Measurements from ENCODE around the gene NOD2.

NOD2 gene

DNA sequence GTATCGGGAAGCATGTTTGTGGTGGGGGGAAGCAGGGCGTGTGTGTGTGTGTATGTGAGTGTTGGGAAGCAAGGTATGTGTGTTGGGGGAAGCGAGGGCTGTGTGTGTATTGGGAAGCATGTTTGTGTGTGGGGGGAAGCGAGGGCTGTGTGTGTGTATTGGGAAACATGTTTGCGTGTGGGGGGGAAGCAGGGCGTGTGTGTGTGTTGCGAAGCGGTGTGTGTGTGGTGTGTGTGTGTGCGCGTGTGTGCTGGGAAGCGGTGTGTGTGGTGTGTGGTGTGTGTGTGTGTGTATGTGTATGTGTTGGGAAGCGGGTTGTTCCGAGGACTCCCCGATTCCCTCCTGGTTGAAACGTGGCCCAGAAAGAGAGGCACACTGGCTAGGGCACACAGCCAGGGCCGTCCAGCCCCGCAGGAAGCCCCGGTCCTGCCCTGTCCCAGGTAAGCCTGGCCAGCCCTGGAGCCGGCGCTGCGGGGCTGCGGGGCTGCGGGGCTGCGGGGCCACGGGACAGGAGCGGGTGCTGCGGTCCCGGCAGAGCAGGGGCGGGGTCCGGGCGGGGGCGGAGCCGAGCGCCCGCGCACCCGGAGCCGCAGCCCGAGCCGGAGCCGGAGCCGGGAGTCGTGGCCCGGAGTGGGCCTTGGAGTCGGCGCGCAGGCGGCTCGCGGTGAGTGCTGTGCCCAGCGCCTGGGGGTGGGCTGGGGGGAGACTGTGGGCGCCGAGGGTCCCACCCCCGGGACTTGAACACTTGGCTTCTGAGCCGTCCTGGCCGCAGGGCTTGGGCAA, at the start of gene NOD2:
Gene NOD2, plus strand, starts transcription at position 608 of the 783 bp plus-strand sequence. CDS start 5,890 bp downstream, outside the sequence.
- no peak within 1 kb of the TSS for H3K4me3 ChIP-seq (ENCODE audit: low read depth, low read length)

DNA sequence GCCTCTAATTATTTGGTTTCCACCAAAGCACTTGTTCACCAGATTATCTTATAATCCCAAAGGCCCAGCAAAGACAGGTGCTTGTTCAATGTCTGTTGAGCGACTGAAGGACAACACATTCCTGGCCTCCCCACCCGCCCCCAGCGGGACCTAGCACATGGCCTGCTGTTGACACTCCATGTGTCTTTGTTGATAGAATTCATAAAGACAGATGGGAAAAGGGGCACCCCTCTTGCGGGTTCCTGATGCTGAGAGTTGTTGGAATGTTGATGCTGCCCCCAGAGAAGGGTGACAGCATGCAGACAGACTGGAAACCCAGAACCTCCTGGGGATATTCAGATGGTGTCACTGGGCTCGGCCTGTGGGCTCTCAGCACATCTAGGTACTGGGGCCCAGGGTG, 49.2 kb upstream of the NOD2 start:
- no peak overlapping the region for H3K4me3 ChIP-seq (ENCODE audit: low read depth, low read length)

DNA sequence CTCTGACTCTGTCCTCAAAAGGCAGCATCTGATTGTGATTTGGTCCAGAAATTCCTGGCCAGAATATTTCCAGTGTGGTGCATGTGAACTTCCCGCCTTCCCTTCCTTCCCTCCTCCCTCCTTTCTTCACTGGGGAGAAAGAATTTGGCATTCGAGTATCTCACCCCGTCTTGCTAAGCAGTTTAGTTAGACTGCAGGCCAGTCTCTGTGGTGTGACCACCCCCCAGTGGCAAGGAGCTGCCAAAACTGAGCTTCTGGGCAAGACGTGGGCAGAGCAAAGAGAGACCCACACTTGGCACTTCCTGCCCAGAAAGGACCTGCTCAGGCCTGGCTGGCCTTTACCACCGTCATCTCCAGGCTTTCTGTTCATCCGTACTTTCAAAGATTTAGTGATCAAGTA, 48.7 kb upstream of the NOD2 start:
- H3K4me3 ChIP-seq (ENCODE audit: low read depth, low read length), result no peak overlapping the region

DNA sequence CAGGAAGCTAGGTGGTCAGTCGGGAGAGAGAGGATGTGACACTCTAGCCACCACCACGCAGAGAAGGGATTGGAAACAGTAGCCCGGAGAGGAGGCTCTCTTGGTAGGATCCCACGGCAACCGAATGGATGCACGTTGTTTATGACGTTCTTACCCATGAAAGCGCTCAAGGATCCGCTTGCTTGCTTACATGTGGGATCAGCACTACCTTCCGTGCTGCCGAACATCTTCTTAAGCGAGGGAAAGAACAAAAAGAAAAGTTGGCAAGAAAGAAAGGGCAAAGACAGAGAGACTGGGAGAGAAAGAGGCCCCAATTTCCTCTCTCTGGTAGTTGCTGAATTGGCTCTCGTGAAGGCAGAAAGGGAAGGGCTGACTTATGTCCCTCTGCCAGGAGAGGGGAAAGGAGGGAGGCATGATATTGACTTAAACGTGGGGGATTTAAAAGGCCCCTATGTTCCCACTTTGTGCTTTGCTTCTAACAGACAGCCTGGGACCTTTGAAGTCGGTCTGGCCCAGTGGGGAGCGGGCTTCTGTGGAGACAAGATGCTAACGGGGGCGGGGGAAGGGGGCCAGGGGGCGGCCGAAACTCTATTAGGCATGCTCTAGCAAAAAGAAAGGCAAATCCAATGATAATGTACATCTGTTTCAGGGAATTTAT, 47.7 kb upstream of the NOD2 start:
- H3K4me3 ChIP-seq (ENCODE audit: low read depth, low read length), result no peak overlapping the region

DNA sequence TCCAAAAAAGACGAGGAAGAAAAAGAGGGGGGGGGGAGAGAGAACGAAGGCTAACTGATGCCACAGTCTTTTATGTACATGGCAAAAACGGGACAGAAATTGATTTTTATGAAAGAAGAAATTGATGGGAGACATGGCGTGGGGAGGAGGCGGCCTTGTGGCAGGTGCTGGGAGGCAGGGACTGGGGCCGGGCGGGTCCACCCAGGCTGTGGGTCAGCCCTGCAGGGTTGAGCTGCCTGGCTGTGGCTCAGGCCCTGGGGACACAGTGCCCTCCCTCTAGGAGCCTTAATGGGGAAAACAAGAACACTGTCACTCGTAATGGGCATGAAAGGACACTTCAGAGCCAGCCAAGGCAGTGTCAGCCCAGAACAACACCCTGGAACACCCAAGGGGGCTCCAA, 47.1 kb upstream of the NOD2 start:
- H3K4me3 ChIP-seq (ENCODE audit: low read depth, low read length), result no peak overlapping the region

DNA sequence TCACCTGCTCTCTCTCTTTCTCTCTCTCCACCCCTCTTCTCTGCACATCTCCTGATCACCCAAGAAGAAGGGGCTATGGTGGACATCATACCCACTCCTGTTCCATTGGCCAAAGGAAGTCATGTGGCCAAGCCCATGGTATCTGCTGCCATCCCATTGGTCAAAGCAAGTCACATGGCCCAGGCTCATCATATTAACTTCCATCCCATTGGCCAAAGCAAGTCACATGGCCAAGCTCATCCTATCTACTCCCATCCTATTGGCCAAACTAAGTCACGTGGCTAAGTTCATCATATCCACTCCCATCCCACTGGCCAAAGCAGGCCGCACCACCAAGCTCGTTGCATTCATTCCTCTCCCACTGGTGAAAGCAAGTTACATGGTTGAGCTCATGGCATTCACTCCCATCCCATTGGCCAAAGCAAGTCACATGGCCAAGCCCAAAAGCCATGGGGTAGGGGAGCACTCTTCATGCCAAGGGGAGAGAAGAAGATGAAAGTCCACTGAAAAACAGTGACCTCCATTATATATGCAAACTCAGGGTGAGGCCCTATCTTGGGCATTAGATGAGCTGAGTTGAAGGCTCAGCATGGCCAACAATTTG, 41.5 kb upstream of the NOD2 start:
- no peak overlapping the region for H3K4me3 ChIP-seq (ENCODE audit: low read depth, low read length)

DNA sequence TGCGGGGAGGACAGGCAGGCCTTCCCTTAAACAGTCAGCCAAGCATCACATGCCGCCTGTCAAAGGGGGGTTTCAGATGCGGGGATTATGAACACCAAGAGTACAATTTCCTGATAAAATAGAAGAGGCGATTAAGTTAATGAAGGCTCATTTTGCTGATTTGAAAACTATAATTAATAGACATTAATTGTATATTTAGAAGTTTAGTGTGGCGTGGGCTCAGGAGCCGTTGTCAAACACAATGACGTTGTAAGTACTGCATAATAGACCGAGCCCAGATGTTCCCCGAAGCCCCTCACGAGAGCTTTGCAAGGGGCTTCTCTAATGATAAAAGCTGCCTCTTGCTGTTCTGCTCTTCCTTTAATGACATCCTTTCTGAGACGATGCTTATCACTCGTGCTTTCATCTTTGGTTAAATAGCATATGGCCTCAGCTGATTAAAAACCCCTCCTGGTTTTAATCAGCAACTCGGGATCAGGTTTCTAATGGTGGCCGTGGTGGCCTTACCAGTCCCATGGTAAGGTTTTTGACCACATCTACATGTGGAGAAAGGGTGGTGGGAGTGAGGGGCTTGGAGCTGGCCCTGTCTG, 40.5 kb upstream of the NOD2 start:
- H3K4me3 ChIP-seq (ENCODE audit: low read depth, low read length), result no peak overlapping the region

DNA sequence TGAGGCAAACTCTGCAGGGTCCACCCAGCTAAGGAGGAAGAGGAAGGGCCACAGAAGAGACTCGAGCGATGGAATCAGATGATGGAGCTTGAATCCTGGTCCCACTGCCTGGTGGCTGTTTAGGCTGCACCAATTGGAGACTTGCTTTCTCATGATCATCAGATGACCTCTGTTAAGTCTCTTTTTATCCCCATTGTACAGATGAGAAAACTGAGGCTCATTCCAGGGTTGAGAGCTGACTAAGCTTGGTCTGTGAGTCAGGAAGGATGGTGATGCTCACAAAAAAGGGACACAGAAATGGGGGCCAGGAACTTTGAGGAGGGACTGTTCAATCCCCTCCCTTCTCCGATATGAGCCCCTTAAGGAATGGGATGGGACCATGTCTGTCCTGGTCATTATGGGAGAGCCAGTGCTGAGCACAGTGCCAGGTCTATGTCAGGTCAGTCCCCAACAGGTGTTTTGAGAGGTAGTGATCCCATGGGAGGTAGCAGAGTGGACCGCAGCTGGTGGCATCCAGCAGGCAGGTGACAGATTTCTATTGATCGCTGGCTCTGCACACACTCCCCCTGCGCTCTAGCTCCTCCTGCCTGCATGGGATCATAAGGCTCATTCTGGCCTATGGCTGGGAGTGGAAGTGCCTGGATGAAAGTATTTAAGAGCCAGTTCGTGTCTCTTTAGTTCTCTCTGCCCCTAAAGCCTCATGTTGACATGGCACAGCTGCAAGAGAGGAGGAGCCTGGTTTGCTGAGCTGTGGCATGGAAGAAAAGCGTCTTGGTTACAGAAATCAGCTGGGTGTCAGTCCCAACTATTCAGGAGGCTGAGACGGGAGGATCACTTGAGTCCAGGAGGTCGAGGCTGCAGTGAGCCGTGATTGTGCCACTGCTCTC, 39.5 kb upstream of the NOD2 start:
- H3K4me3 ChIP-seq (ENCODE audit: low read depth, low read length), result no peak overlapping the region

DNA sequence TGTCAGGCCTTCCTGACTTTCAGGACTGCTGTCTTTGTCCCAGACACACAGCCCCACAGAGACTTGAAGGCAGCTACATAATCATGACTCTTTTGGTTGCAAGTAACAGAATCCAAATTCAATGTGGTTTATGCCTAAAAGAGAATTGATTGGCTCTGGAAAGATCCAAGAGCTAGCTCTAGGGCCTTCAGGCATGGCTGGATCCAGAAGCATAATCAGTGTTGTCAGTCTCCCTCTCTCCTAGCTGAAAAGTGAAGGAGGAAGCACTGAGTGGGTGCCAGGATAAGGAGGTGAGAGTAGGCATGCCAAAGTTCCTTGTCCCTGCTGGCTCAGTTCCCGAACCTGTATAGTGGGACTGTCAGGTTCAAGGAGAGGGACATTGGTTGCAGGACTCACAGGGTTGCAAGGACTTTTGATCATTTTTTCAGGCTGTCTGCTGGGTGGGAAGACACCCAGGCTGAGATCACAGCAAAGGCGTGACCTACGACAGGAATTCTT, 37.8 kb upstream of the NOD2 start:
- H3K4me3 ChIP-seq (ENCODE audit: low read depth, low read length), result no peak overlapping the region

DNA sequence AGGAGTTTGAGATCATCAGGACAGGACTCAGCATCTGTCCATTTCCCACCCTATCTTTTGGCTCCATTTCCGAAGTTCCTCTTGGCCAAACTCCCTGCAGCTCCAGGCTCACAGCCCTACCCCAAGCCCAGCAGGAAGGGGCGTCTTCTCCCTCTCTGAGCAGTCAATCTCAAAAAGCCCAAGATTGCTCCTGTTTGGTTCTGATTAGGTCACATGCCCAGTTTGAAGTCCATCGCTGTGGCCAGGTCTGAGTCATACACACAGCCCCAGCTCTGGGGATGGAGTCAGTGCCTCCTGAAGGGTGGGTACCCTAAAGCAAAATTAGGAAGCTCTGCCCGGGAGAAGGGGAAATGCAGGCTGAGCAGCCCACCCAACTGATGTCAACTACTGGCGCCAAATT, 36.2 kb upstream of the NOD2 start:
- no peak overlapping the region for H3K4me3 ChIP-seq (ENCODE audit: low read depth, low read length)

DNA sequence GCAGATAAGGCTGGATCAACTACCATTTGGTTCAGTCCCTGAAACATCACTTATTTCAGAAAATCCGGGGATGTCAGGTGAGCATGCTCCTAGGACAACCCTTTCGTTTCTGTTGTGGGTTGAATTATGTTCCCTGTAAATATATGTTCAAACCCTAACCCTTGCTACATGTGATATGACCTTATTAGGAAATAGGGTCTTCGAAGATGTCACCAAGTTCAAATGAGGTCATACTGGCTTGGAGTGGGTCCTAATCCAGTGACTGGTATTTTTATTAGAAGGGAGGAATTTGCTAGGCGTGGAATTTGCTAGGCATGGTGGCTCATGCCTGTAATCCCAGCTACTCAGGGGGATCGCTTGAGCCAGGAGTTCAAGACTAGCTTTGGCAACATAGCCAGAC, 33.6 kb upstream of the NOD2 start:
- H3K4me3 ChIP-seq (ENCODE audit: low read depth, low read length), result no peak overlapping the region

DNA sequence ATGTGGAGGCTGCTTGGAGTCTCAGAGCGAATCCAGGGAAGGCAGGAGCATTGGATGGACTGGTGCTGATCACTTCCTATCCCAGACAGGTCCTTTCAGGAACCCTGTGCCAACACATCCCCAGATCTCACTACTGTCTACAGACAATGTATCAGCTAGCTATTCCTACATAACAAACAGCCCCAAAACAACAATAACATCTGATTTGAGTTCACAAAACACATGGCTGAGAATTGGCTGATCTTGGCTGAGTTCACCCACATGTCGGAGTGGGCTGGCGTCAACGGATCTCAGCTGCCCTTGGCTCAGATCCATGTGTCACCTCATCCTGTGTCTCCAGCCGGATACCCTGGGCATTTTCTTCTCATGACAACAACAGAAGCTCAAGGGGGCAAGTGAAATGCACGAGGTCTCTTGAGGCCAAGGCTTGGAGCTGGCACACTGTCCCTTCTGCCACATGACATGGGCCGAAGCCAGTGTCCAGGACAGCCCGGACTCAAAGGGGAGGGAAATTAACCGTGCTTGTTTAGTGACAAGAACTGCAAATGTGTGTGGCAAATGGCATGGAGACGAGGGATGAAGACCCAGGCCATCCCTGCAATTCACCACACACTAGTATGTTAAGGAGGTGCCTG, 31.0 kb upstream of the NOD2 start:
- no peak overlapping the region for H3K4me3 ChIP-seq (ENCODE audit: low read depth, low read length)

DNA sequence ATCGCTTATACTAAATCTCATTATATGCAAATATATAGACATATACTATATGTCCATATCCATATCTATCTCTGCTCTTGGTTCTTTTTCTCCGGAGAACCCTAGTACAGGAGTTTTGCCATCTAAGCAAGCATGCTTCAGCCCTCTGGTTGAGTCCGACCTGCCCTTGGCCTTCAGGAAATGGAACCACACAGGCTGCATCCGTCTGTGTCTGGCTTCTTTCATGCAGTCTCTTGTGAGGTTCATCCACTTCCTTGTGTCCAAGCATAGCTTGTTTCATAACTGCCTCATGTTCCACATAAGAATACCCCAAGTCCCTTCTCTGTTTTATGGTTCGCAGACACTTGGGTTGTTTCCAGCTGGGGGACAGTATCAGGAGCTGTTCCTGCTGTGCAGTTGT, 29.1 kb upstream of the NOD2 start:
- H3K4me3 ChIP-seq (ENCODE audit: low read depth, low read length), result no peak overlapping the region

DNA sequence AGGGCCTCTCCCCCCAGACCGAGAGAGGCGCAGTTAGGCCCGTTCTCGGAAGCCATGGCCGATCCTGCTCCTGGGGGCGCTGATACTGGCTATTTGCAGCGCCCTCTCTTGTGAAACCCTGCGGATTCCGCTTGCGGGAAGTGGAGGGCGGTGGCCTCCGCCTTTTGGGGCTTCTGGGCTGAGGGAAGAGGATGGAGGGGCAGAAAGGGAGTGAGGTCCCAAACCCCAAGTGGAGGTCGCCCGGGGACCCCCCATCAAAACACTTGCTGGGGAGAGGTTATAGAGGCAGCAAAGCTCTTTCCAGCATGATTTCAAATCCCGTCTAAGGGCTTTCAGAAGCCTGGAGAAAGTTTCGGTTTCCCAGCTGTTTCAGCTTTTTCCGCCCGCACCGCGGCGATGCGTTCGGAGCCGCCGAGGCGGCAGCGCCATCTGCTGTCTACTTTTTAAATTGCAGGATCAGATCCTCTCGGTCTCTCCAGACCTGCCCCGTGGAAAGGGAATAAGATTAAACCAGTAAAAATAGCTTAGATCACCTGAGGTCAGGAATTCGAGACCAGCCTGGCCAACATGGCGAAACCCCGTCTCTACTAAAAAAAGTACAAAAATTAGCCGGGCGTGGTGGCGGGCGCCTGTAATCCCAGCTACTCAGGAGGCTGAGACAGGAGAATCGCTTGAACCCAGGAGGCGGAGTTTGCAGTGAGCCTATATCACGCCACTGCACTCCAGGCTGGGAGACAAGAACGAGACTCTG, 28.1 kb upstream of the NOD2 start:
- peak overlapping the region; percentile 37 for H3K4me3 ChIP-seq (ENCODE audit: low read depth, low read length)

DNA sequence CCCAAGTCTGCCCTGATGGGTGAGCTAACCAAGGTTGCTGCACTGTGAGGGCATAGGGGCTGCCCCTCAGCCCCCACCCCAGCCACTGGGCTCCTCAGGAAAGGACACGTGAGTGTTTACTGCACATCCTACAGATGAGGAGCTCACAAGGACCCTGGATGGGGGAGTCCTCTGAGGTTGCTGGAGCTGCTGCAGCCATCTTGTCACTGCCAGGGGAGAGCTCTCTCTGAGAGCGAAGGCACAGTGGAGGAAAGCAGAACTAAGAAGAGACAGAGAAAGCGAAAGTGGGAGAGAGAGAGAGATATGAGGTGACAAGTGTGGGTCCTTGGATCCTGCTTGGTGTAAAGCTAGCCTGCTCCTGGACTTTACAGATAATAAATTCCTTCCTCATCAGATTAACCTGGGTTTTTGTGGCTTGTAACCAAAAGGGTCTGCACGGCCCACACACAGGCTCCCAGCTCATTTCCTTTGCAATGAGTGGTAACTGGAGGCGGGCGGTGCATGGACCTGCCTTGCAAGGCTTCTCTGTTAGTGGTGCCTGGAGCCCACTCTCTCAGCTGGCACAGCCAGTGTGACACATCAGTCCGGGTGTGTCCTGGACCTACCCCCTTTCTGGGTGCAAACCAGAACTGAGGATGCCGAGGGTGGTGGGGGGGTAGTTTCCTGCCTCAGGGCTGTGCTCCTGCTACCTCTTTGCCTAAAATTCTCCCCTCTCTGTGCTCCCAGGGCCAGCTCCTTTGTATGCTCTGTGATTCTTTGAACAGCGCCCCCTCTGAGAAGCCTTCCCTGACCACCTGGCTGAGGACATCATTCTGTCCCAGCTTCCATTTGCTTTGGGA, 26.5 kb upstream of the NOD2 start:
- H3K4me3 ChIP-seq (ENCODE audit: low read depth, low read length), result no peak overlapping the region

DNA sequence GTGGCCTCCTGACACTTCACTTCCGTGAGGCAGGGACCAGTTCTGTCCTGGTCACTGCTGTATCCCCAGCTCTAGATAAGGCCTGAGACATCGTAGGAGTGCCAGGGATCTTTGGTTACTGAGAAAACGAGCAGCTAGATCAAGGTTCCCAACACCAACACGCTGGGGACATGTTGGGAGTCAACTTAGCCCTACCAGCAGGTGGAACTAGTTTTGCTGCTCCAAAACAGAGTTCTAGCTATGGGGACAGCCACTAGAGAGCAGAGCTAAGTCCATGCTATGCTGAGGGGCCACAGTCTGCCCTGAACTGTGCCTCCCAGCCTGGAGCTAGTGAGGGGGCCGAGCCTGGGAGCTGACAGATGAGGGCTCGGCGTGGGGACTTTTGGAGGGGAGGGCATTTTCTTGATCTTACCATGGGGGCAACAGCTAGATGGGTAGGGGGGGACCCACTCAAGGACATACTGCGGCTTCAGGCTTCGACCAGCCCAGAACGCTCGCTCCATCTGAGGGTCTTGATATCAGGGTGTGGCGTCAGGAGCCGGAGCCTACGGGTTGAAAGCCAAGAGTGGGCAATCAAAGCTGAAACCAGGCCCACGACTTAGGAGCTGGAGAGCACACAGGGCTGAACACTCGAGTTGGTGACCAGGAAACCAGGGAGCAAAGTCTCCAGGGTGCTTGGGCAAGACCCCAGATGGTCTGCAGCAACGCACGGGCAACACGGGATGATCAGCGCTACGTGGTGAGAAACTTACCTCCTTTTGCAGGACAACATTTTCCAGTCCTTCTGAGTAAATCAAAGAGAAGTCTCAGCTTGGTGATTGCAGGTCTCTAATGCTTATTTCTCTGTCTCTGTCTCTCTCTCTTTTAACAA, 25.7 kb upstream of the NOD2 start:
- H3K4me3 ChIP-seq (ENCODE audit: low read depth, low read length), result no peak overlapping the region

DNA sequence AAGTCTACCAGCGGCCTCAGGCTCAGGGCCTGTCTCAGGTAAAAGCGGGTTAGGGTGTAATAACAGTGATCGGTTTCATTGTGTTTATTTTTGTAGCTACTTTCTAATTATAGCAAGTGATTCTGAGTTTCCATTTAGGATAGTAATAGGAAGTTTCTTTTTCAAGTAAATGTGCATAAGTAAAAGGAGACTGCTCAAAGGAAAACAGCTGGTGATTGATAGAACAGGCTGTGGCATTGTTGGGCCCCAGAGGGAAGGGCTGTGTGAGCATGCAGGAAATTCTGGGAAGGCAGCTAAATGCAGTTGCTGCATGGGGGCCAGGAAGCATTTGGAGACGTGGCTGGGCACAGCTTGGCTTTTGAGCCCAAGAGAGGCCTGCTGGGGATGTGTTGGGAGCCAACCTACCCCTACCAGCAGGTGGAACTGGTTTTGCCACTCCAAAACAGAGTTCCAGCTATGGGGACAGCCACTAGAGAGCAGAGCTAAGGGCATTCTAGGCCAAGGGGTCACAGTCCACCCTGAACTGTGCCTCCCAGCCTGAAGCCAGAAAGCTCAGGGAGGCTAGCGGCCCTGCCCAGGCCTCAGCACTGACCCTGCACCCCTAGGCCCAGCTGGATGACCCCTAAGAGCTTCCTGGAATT, 24.9 kb upstream of the NOD2 start:
- no peak overlapping the region for H3K4me3 ChIP-seq (ENCODE audit: low read depth, low read length)
